Transverse colon (tissue), 4 donors: Measurements from ENCODE around the gene TNFRSF19. TPM values are rescaled to one million over a fixed set of nuclear protein-coding genes. Genes with fewer than 3 reads are reported as not detected.

Experiments used
- DNase-seq: peaks from one replicate; pipeline ENCODE4 v3.0.0-alpha.2; 2019
- H3K27ac ChIP-seq, 4 donors: fragments of 200-600 bp; sonication (generic); 2 replicates each; pipeline ENCODE4 v1.5.1; 2016 to 2018; ENCODE audit warnings: inconsistent platforms in 4 of 4
- H3K27me3 ChIP-seq: fragments of 200-600 bp; sonication (generic); 2 replicates; pipeline ENCODE4 v1.5.1; 2017; ENCODE audit warnings: inconsistent platforms
- H3K36me3 ChIP-seq, 4 donors: fragments of 200-600 bp; sonication (generic); 2 replicates each; pipeline ENCODE4 v1.5.1; 2017 to 2019; ENCODE audit warnings: inconsistent platforms in 4 of 4
- H3K4me1 ChIP-seq, 4 donors: fragments of 200-600 bp; sonication (generic); 2 replicates each; pipeline ENCODE4 v1.5.1; 2017 to 2020; ENCODE audit warnings: inconsistent platforms in 4 of 4
- H3K4me3 ChIP-seq, 4 donors: fragments of 200-600 bp; sonication (generic); 1 replicate in 1 of 4; 2 replicates in 3 of 4; pipeline versions ENCODE4 v1.5.1 to v1.6.1; 2017 to 2019; ENCODE audit warnings: inconsistent platforms in 4 of 4
- H3K9me3 ChIP-seq, 2 donors: fragments of 200-600 bp; sonication (generic); 2 replicates each; pipeline ENCODE4 v1.5.1; 2017 to 2019; ENCODE audit warnings: inconsistent platforms in 2 of 2
- CTCF ChIP-seq, 5 experiments: fragments of 200-600 bp in 3 of 5; fragments of 450-650 bp in 2 of 5; sonication (generic) in 3 of 5; IDR thresholded peaks; 1 replicate in 2 of 5; 2 replicates in 3 of 5; pipeline ENCODE4 v1.5.1; 2016 to 2017; ENCODE audit warnings: antibody characterized with exemption in 5 of 5, inconsistent platforms in 3 of 5, mild to moderate bottlenecking in 2 of 5, moderate library complexity in 1 of 5
- EP300 ChIP-seq: sonication (generic); formaldehyde crosslinking; IDR thresholded peaks from one replicate; pipeline ENCODE4 v1.6.1; 2017; ENCODE audit warnings: antibody characterized with exemption, low read depth
- POLR2A ChIP-seq: fragments of 450-650 bp; IDR thresholded peaks from one replicate; pipeline ENCODE4 v1.6.1; 2016; ENCODE audit warnings: antibody characterized with exemption, mild to moderate bottlenecking, moderate library complexity
- POLR2AphosphoS5 ChIP-seq, 3 donors: sonication (generic); formaldehyde crosslinking; IDR thresholded peaks; one replicate each; pipeline ENCODE4 v1.6.1; 2016; ENCODE audit warnings: antibody characterized with exemption in 3 of 3
- WGBS, 2 donors: methylation state at CpG; one replicate each; pipeline ENCODE4 v1.1.5; 2018; ENCODE audit warnings: low coverage in 1 of 2; 5-methylcytosine and 5-hydroxymethylcytosine counted together
- in situ Hi-C, 4 donors: fragments of 200-750 bp; cut with MboI; loops; one replicate each; pipeline versions ENCODE4 v1.15.0 to v1.15.1; 2017; ENCODE audit warnings: low sequenced_read_pairs in 3 of 4, low pct_ligation_motif_present in 1 of 4, low pct_unique_long_range_greater_than_20kb in 1 of 4
- intact Hi-C: fragments of 100-400 bp; cut with DNase I; formaldehyde crosslinking; loops from one replicate; pipeline ENCODE4 v1.15.1; 2023; ENCODE audit warnings: low total_unique reads
- total RNA-seq, 4 donors: library from RNA; depleted of rRNA; stranded (reverse); fragments of >200 nt; gene quantifications; one replicate each; pipeline ENCODE4 v1.1.0, GENCODE V29; 2016

TNFRSF19 gene
- total RNA-seq, 4 donors from 2014 or later = 0.80 to 1.3 (median 0.96) TPM; not detected in 1

DNA sequence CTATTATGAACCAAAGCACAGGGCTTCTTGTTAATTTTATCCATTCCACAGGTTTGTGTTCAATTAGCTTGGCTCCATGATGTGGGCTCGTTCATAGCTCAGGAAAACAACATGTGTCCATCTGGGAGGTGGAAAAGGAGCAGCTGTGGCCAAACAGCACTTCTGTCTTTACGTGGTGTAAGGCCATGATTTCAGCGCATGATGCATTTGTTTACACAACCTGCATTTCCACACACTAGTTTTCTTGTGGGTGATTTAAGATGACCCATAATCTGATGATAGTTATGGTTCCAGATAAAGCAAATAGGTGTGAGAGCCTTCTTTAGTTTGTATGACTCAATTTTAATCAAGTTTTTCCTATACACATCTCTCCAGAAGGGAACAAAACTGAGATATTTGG is 101.7 kb downstream of the TNFRSF19 start:
- Histone ChIP-seq H3K4me3 (no peak overlapping the region), H3K27ac (no peak overlapping the region), H3K36me3 (no peaks in the 10 kb centered on the region), H3K9me3 (no peaks in the 10 kb centered on the region), H3K27me3 (no peaks in the 10 kb centered on the region), H3K4me1 (no peaks in the 10 kb centered on the region)
- intact Hi-C loops = no loop called here
- no peak for DNase-seq
- in situ Hi-C loops = no loop called here
- TF ChIP-seq EP300 (no peak), POLR2AphosphoS5 (IDR thresholded peaks at IDR 0.05) (no peak), POLR2A (no peak), CTCF (IDR thresholded peaks at IDR 0.05) (no peak)
- 55 to 59% methylated on average over 2 to 3 of the region's 3 CpGs for WGBS, 2 donors

DNA sequence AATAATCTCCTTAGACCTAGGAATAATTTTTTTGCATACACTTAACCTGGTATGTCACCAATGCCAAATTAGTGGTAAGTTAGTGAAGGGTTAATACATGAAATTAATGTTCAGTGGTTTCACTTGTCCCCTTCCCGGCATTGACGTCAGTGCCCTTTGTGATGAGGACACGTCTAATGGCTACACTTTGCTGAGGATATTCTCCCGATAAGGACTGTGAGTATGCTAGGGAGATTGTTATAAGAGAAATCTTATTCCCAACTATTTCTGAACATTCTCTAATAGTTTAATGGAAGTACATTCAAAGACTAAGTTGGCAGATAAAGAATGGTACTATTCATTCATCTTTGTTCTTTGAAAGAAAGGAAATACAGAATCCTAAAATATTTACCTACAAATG is 102.4 kb downstream of the TNFRSF19 start:
- no peak for DNase-seq
- no peaks in the 10 kb centered on the region for H3K4me1 ChIP-seq
- H3K9me3 ChIP-seq = no peaks in the 10 kb centered on the region
- WGBS, 2 donors = 50 to 72% methylated on average over 3 to 4 of the region's 4 CpGs
- H3K4me3 ChIP-seq = no peak overlapping the region
- intact Hi-C loops (no loop called here), in situ Hi-C loops (no loop called here)
- peak overlapping the region in 1 of 4 donors; percentile 10 for H3K27ac ChIP-seq
- H3K27me3 ChIP-seq = no peaks in the 10 kb centered on the region
- H3K36me3 ChIP-seq = no peaks in the 10 kb centered on the region
- TF ChIP-seq EP300 (no peak), POLR2AphosphoS5 (IDR thresholded peaks at IDR 0.05) (no peak), POLR2A (no peak), CTCF (IDR thresholded peaks at IDR 0.05) (no peak)

DNA sequence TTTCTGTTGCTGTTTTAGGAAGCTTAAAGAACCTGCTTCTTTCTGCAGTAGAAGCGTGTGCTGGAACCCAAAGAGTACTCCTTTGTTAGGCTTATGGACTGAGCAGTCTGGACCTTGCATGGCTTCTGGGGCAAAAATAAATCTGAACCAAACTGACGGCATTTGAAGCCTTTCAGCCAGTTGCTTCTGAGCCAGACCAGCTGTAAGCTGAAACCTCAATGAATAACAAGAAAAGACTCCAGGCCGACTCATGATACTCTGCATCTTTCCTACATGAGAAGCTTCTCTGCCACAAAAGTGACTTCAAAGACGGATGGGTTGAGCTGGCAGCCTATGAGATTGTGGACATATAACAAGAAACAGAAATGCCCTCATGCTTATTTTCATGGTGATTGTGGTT is 103.1 kb downstream of the TNFRSF19 start:
- in situ Hi-C loops = no loop called here
- intact Hi-C loops = no loop called here
- TF ChIP-seq CTCF (IDR thresholded peaks at IDR 0.05) (no peak), POLR2A (no peak), EP300 (no peak), POLR2AphosphoS5 (IDR thresholded peaks at IDR 0.05) (no peak)
- H3K4me1 ChIP-seq = no peaks in the 10 kb centered on the region
- no peak for DNase-seq
- H3K4me3 ChIP-seq = no peak overlapping the region
- H3K36me3 ChIP-seq = no peaks in the 10 kb centered on the region
- WGBS, 2 donors = 43 to 76% methylated on average over 2 to 4 of the region's 4 CpGs
- H3K27ac ChIP-seq = peak overlapping the region in 1 of 4 donors; percentile 10
- H3K9me3 ChIP-seq = no peaks in the 10 kb centered on the region
- no peaks in the 10 kb centered on the region for H3K27me3 ChIP-seq

DNA sequence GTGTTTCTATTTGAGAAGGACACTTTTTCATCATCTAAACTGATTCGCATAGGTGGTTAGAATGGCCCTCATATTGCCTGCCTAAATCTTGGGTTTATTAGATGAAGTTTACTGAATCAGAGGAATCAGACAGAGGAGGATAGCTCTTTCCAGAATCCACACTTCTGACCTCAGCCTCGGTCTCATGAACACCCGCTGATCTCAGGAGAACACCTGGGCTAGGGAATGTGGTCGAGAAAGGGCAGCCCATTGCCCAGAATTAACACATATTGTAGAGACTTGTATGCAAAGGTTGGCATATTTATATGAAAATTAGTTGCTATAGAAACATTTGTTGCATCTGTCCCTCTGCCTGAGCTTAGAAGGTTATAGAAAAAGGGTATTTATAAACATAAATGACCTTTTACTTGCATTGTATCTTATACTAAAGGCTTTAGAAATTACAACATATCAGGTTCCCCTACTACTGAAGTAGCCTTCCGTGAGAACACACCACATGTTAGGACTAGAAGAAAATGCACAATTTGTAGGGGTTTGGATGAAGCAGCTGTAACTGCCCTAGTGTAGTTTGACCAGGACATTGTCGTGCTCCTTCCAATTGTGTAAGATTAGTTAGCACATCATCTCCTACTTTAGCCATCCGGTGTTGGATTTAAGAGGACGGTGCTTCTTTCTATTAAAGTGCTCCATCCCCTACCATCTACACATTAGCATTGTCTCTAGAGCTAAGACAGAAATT is 103.8 kb downstream of the TNFRSF19 start:
- TF ChIP-seq POLR2AphosphoS5 (IDR thresholded peaks at IDR 0.05) (no peak), EP300 (no peak), CTCF (IDR thresholded peaks at IDR 0.05) (no peak), POLR2A (no peak)
- no peaks in the 10 kb centered on the region for H3K9me3 ChIP-seq
- H3K27me3 ChIP-seq = no peaks in the 10 kb centered on the region
- intact Hi-C loops = no loop called here
- no peak overlapping the region for H3K27ac ChIP-seq
- WGBS, 2 donors = 79 to 87% methylated on average over 4 to 8 of the region's 8 CpGs
- in situ Hi-C loops = no loop called here
- H3K4me3 ChIP-seq = no peak overlapping the region
- H3K4me1 ChIP-seq = no peaks in the 10 kb centered on the region
- no peaks in the 10 kb centered on the region for H3K36me3 ChIP-seq
- DNase-seq = no peak
